ENCODE data around the gene KCNF1.

The KCNF1 gene

GRCh38 chr2:10879624-10880585 is 31.8 kb upstream of the KCNF1 start:
- no peak for DNase-seq (ENCODE audit: low spot score)

- DNase-seq (ENCODE audit: low spot score) = no peak
Observed at GRCh38 chr2:10880586-10881321, 31.0 kb upstream of the KCNF1 start.

- DNase-seq (ENCODE audit: low spot score) = no peak
Observed at GRCh38 chr2:10882568-10882967, 29.2 kb upstream of the KCNF1 start.

GRCh38 chr2:10883066-10883465 is 28.7 kb upstream of the KCNF1 start:
- no peak for DNase-seq (ENCODE audit: low spot score)

GRCh38 chr2:10883801-10884478 is 27.8 kb upstream of the KCNF1 start:
- DNase-seq (ENCODE audit: low spot score) = no peak

GRCh38 chr2:10884574-10884975 is 27.2 kb upstream of the KCNF1 start:
- peak; percentile 58 for DNase-seq (ENCODE audit: low spot score)

- no peak for DNase-seq (ENCODE audit: low spot score)
Observed at GRCh38 chr2:10885094-10885860, 26.5 kb upstream of the KCNF1 start.

GRCh38 chr2:10887476-10887875 is 24.3 kb upstream of the KCNF1 start:
- no peak for DNase-seq (ENCODE audit: low spot score)

- no peak for DNase-seq (ENCODE audit: low spot score)
Observed at GRCh38 chr2:10889651-10890215, 22.0 kb upstream of the KCNF1 start.

- DNase-seq (ENCODE audit: low spot score) = no peak
Observed at GRCh38 chr2:10890706-10891270, 20.9 kb upstream of the KCNF1 start.

- no peak for DNase-seq (ENCODE audit: low spot score)
Observed at GRCh38 chr2:10891390-10891789, 20.3 kb upstream of the KCNF1 start.

- DNase-seq (ENCODE audit: low spot score) = no peak
Observed at GRCh38 chr2:10891848-10892247, 19.9 kb upstream of the KCNF1 start.

- no peak for DNase-seq (ENCODE audit: low spot score)
Observed at GRCh38 chr2:10892316-10892715, 19.4 kb upstream of the KCNF1 start.

GRCh38 chr2:10892796-10893350 is 18.9 kb upstream of the KCNF1 start:
- DNase-seq (ENCODE audit: low spot score) = no peak

- DNase-seq (ENCODE audit: low spot score) = no peak
Observed at GRCh38 chr2:10894264-10894935, 17.3 kb upstream of the KCNF1 start.

GRCh38 chr2:10895231-10895630 is 16.5 kb upstream of the KCNF1 start:
- DNase-seq (ENCODE audit: low spot score) = no peak

GRCh38 chr2:10897956-10898355 is 13.8 kb upstream of the KCNF1 start:
- DNase-seq (ENCODE audit: low spot score) = no peak

- DNase-seq (ENCODE audit: low spot score) = no peak
Observed at GRCh38 chr2:10900216-10901109, 11.3 kb upstream of the KCNF1 start.

Data from putamen (tissue), 1 donor.